GM18505 (cell line): ENCODE measurements around the gene MPRIP.

Experiments used
- ATAC-seq: cut with Tn5 transposase; IDR thresholded peaks from one replicate; pipeline ENCODE4 v1.9.1; 2021; ENCODE audit not compliant: unreplicated experiment
- POLR2A ChIP-seq: IDR thresholded peaks from 4 replicates; pipeline ENCODE4 v1.6.1; 2011; ENCODE audit warnings: borderline replicate concordance; ENCODE audit not compliant: insufficient read depth, insufficient read length; ENCODE audit errors: extremely low read depth

MPRIP gene

GRCh38 chr17:17051791-17052461 is 9.7 kb downstream of the MPRIP start:
- TF ChIP-seq POLR2A = no peak
- ATAC-seq = no peak

- TF ChIP-seq POLR2A = no peak
- no peak for ATAC-seq
These were observed 10.4 kb downstream of the MPRIP start for GRCh38 chr17:17052462-17053221.

GRCh38 chr17:17053446-17054379 is 11.5 kb downstream of the MPRIP start:
- ATAC-seq = no peak
- no peak for TF ChIP-seq POLR2A

- no peak for TF ChIP-seq POLR2A
- ATAC-seq = no peak
These were observed 12.4 kb downstream of the MPRIP start for GRCh38 chr17:17054636-17055035.

GRCh38 chr17:17055286-17056155 is 13.3 kb downstream of the MPRIP start:
- no peak for ATAC-seq
- TF ChIP-seq POLR2A = no peak

- no peak for TF ChIP-seq POLR2A
- no peak for ATAC-seq
These were observed 13.9 kb downstream of the MPRIP start for GRCh38 chr17:17056156-17056539.

DNA sequence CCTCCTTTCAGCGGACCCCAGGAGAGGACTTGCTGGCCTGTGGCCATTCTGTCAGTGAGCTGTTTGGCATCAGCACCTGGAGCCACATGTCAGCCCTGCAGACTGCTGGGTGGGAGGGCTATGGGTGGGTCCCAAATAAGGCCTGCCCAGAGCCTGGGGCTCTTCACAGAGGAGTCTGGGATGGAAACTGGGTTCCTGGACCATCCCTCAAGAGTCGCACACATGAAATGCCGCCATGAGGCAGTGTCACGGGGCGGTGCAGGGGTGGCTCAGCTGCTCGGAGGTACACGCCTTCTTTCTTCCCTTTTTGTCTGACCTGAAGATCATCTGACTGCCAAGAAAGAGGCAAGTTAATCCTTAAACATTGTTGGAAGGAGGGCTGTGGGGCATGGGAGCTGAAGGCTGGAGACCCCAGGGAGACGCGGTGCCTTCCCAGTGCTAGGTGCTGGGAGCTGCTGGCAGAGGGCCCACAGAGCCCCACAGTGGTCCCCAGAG is 14.8 kb downstream of the MPRIP start:
- no peak for TF ChIP-seq POLR2A
- no peak for ATAC-seq

DNA sequence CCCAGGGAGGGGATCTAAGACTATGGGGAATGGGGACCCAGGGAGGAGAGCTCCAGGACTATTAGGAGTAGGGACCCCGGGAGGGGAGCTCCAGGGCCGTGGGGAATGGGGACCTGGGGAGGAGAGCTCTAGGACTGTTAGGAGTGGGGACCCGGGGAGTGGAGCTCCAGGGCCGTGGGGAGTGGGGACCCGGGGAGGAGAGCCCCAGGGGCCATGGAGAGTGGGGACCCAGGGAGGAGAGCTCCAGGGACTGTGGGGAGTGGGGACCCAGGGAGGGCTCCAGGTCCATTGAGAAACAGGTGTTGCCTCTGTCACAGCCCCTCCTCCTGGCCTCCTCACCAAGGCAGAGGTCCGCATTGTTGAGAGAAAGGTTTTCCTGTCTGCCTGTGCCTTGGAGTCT is 16.0 kb downstream of the MPRIP start:
- ATAC-seq = no peak
- TF ChIP-seq POLR2A = no peak

DNA sequence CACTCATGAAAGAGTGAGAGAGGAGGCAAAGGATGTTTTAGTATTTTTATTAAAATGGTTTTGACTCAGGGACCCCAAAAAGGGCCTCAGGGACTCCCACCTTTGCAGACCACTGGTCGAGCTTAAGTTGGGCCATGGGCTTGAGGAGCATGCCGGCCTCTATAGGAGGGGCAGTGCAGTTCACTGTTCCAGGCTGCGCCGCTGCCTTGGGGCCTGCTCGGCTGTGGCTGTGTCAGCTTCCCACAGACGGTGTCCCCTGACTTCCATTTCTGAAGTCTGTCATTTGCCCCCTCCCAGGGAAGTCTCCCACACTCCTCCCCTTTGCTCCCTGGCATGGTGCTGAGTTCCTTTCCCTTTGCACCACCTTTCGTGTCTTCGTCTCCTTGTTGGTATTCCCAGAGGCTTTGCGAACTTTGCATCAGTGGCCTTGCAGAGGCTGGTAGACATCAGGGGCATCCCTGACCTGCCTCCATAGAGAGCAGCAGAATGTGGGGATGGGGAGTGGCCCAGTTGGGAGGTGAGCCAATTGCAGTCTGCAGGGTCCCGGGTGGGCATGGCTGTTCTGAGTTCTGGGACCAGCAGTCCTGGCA is 17.1 kb downstream of the MPRIP start:
- TF ChIP-seq POLR2A = no peak
- no peak for ATAC-seq

- ATAC-seq = no peak
- TF ChIP-seq POLR2A = no peak
These were observed 18.0 kb downstream of the MPRIP start for GRCh38 chr17:17060001-17060922.

DNA sequence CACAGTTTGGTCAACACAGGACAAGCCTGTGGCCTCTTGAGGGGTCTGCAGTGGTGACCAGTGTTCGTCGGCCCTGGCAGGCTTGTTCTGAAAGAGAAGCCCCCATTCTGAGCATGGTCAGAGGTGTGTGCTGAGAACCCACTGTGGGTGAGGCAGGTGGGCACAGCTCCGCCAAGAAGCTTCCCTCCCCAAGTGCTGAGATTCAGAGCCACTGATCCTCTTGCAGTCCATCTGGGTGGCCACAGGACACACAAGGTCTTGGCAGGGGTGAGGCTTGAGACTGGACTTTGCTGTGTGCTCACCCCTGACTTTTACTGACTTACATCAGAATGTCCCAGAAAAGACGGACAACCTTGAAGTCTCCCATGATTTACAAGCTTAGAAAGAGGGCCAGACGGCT is 18.7 kb downstream of the MPRIP start:
- no peak for TF ChIP-seq POLR2A
- ATAC-seq = no peak
